ENCODE results near the gene MUC21.

MUC21 gene

DNA sequence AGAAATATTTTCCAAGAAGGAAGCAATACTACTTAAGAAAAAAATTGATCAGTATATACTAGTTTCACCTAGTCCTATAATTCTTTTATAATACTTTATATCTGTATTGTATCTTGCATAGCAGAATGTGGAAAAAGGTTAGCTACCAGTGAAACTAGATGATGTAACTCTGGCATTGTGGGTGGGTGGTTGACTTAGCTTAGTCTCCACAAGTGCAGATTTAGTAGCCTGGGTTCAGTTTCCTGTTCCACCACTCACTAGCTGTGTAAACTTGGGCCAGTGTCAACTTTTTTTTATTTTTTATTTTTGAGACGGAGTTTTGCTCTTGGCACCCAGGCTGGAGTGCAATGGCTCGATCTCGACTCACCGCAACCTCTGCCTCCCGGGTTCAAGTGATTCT is 2.0 kb downstream of the MUC21 start:
- H4K8ac ChIP-seq (ENCODE audit: low read depth, low read length) = no peak overlapping the region
- H3K18ac ChIP-seq (ENCODE audit: low read length) = no peak overlapping the region
- no peaks in the 10 kb centered on the region for H3K27me3 ChIP-seq (ENCODE audit: insufficient read depth, low read length)

DNA sequence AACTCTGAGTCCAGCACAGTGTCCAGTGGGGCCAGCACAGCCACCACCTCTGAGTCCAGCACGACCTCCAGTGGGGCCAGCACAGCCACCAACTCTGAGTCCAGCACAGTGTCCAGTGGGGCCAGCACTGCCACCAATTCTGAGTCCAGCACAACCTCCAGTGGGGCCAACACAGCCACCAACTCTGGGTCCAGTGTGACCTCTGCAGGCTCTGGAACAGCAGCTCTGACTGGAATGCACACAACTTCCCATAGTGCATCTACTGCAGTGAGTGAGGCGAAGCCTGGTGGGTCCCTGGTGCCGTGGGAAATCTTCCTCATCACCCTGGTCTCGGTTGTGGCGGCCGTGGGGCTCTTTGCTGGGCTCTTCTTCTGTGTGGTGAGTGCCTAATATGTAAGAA is 3.8 kb downstream of the MUC21 start:
- no peak overlapping the region for H2BK12ac ChIP-seq (ENCODE audit: low read length)
- H3K27me3 ChIP-seq (ENCODE audit: insufficient read depth, low read length) = no peaks in the 10 kb centered on the region
- H2BK5ac ChIP-seq (ENCODE audit: low read depth, low read length, poor library complexity) = no peak overlapping the region
- no peak overlapping the region for H3K27ac ChIP-seq (ENCODE audit: low read depth, low read length)
- WGBS (ENCODE audit: extremely low coverage, insufficient coverage, insufficient read length) = no CpG with 5 or more reads among the region's 6 CpGs
- H2AK5ac ChIP-seq (ENCODE audit: low read length) = no peak overlapping the region
- peaks cover 2% of the 10 kb centered on the region for H3K79me1 ChIP-seq (ENCODE audit: low read length)
- DNase-seq = no peak
- H4K12ac ChIP-seq (ENCODE audit: low read depth, low read length) = no peak overlapping the region
- H2AFZ ChIP-seq (ENCODE audit: insufficient read depth, low read length, poor library complexity) = no peak overlapping the region
- no peak overlapping the region for H3K23ac ChIP-seq (ENCODE audit: low read length)
- no peak overlapping the region for H4K91ac ChIP-seq (ENCODE audit: low read depth, low read length)
- no peak overlapping the region for H4K8ac ChIP-seq (ENCODE audit: low read depth, low read length)
- no peak overlapping the region for H3K18ac ChIP-seq (ENCODE audit: low read length)
- H3K14ac ChIP-seq (ENCODE audit: low read length) = no peak overlapping the region
- H3K9ac ChIP-seq (ENCODE audit: low read length) = no peak overlapping the region
- no peaks in the 10 kb centered on the region for H3K9me3 ChIP-seq (ENCODE audit: insufficient read depth, low read depth, low read length)
- no peak overlapping the region for H3K4me3 ChIP-seq (ENCODE audit: low read depth, low read length)
- no peak overlapping the region for H3K4ac ChIP-seq (ENCODE audit: low read depth, low read length)
- peaks cover 8 to 13% of the 10 kb centered on the region in 2 experiments for H3K4me1 ChIP-seq (ENCODE audit: control insufficient read depth in 1 of 2, insufficient read depth in 2 of 2, low read length in 2 of 2)
- H3K79me2 ChIP-seq (ENCODE audit: control insufficient read depth, insufficient read depth, low read length, poor library complexity) = no peaks in the 10 kb centered on the region
- H3K4me2 ChIP-seq (ENCODE audit: low read length) = no peak overlapping the region
- no peaks in the 10 kb centered on the region for H3K36me3 ChIP-seq (ENCODE audit: control insufficient read depth in 1 of 2, insufficient read depth in 2 of 2, low read length in 2 of 2)
- H2BK120ac ChIP-seq (ENCODE audit: insufficient read depth, low read length, poor library complexity) = no peak overlapping the region

More for the DNA sequence above, 2.0 kb downstream of the MUC21 start:
- Histone ChIP-seq H2BK5ac (ENCODE audit: low read depth, low read length, poor library complexity) (no peak overlapping the region), H3K4me1 (ENCODE audit: control insufficient read depth in 1 of 2, insufficient read depth in 2 of 2, low read length in 2 of 2) (peaks cover 9 to 17% of the 10 kb centered on the region in 2 experiments), H3K23ac (ENCODE audit: low read length) (no peak overlapping the region), H4K12ac (ENCODE audit: low read depth, low read length) (no peak overlapping the region), H2BK12ac (ENCODE audit: low read length) (no peak overlapping the region), H3K36me3 (ENCODE audit: control insufficient read depth in 1 of 2, insufficient read depth in 2 of 2, low read length in 2 of 2) (no peaks in the 10 kb centered on the region), H3K4me2 (ENCODE audit: low read length) (no peak overlapping the region), H2BK120ac (ENCODE audit: insufficient read depth, low read length, poor library complexity) (no peak overlapping the region), H3K27ac (ENCODE audit: low read depth, low read length) (no peak overlapping the region), H2AK5ac (ENCODE audit: low read length) (no peak overlapping the region), H3K79me1 (ENCODE audit: low read length) (peaks cover 2% of the 10 kb centered on the region), H3K4ac (ENCODE audit: low read depth, low read length) (no peak overlapping the region), H3K79me2 (ENCODE audit: control insufficient read depth, insufficient read depth, low read length, poor library complexity) (no peaks in the 10 kb centered on the region), H3K9me3 (ENCODE audit: insufficient read depth, low read depth, low read length) (no peaks in the 10 kb centered on the region), H3K14ac (ENCODE audit: low read length) (no peak overlapping the region), H3K9ac (ENCODE audit: low read length) (no peak overlapping the region), H3K4me3 (ENCODE audit: low read depth, low read length) (no peak overlapping the region), H2AFZ (ENCODE audit: insufficient read depth, low read length, poor library complexity) (no peak overlapping the region), H4K91ac (ENCODE audit: low read depth, low read length) (no peak overlapping the region)
- DNase-seq = no peak
- no CpG with 5 or more reads among the region's 5 CpGs for whole genome bisulfite sequencing (ENCODE audit: extremely low coverage, insufficient coverage, insufficient read length)

- H3K23ac ChIP-seq (ENCODE audit: low read length) = no peak overlapping the region
- no peak overlapping the region for H3K9ac ChIP-seq (ENCODE audit: low read length)
- H3K4me3 ChIP-seq (ENCODE audit: low read depth, low read length) = no peak overlapping the region
- no peak overlapping the region for H2BK5ac ChIP-seq (ENCODE audit: low read depth, low read length, poor library complexity)
- H3K79me2 ChIP-seq (ENCODE audit: control insufficient read depth, insufficient read depth, low read length, poor library complexity) = no peaks in the 10 kb centered on the region
- no peak overlapping the region for H2BK120ac ChIP-seq (ENCODE audit: insufficient read depth, low read length, poor library complexity)
- H3K18ac ChIP-seq (ENCODE audit: low read length) = no peak overlapping the region
- DNase-seq = peak; percentile 97 to 99
- no peaks in the 10 kb centered on the region for H3K36me3 ChIP-seq (ENCODE audit: control insufficient read depth in 1 of 2, insufficient read depth in 2 of 2, low read length in 2 of 2)
- H3K4me1 ChIP-seq (ENCODE audit: control insufficient read depth in 1 of 2, insufficient read depth in 2 of 2, low read length in 2 of 2) = peaks cover 7 to 12% of the 10 kb centered on the region in 2 experiments
- no peak overlapping the region for H4K12ac ChIP-seq (ENCODE audit: low read depth, low read length)
- no peak overlapping the region for H3K14ac ChIP-seq (ENCODE audit: low read length)
- peaks cover 2% of the 10 kb centered on the region for H3K79me1 ChIP-seq (ENCODE audit: low read length)
- no peak overlapping the region for H2AFZ ChIP-seq (ENCODE audit: insufficient read depth, low read length, poor library complexity)
- no peak overlapping the region for H2AK5ac ChIP-seq (ENCODE audit: low read length)
- no peaks in the 10 kb centered on the region for H3K9me3 ChIP-seq (ENCODE audit: insufficient read depth, low read depth, low read length)
- WGBS (ENCODE audit: extremely low coverage, insufficient coverage, insufficient read length) = no CpG with 5 or more reads among the region's 9 CpGs
- peak overlapping the region; percentile 32 for H2BK12ac ChIP-seq (ENCODE audit: low read length)
- no peaks in the 10 kb centered on the region for H3K27me3 ChIP-seq (ENCODE audit: insufficient read depth, low read length)
- H3K4ac ChIP-seq (ENCODE audit: low read depth, low read length) = no peak overlapping the region
- no peak overlapping the region for H3K27ac ChIP-seq (ENCODE audit: low read depth, low read length)
- H3K4me2 ChIP-seq (ENCODE audit: low read length) = no peak overlapping the region
- no peak overlapping the region for H4K91ac ChIP-seq (ENCODE audit: low read depth, low read length)
- H4K8ac ChIP-seq (ENCODE audit: low read depth, low read length) = no peak overlapping the region
These were observed 4.8 kb downstream of the MUC21 start for GRCh38 chr6:30988209-30988825.

GRCh38 chr6:30990422-30991086 is 7.0 kb downstream of the MUC21 start:
- Histone ChIP-seq H4K91ac (ENCODE audit: low read depth, low read length) (no peak overlapping the region), H3K79me2 (ENCODE audit: control insufficient read depth, insufficient read depth, low read length, poor library complexity) (no peaks in the 10 kb centered on the region), H2BK12ac (ENCODE audit: low read length) (peak overlapping the region; percentile 45), H3K27me3 (ENCODE audit: insufficient read depth, low read length) (no peaks in the 10 kb centered on the region), H2BK5ac (ENCODE audit: low read depth, low read length, poor library complexity) (no peak overlapping the region), H3K79me1 (ENCODE audit: low read length) (peaks cover 2% of the 10 kb centered on the region), H3K23ac (ENCODE audit: low read length) (no peak overlapping the region), H3K4me3 (ENCODE audit: low read depth, low read length) (no peak overlapping the region), H2BK120ac (ENCODE audit: insufficient read depth, low read length, poor library complexity) (no peak overlapping the region), H4K8ac (ENCODE audit: low read depth, low read length) (no peak overlapping the region), H3K4ac (ENCODE audit: low read depth, low read length) (no peak overlapping the region), H3K9ac (ENCODE audit: low read length) (no peak overlapping the region), H3K36me3 (ENCODE audit: control insufficient read depth in 1 of 2, insufficient read depth in 2 of 2, low read length in 2 of 2) (no peaks in the 10 kb centered on the region), H3K14ac (ENCODE audit: low read length) (no peak overlapping the region), H2AFZ (ENCODE audit: insufficient read depth, low read length, poor library complexity) (no peak overlapping the region), H3K18ac (ENCODE audit: low read length) (no peak overlapping the region), H2AK5ac (ENCODE audit: low read length) (no peak overlapping the region), H3K9me3 (ENCODE audit: insufficient read depth, low read depth, low read length) (no peaks in the 10 kb centered on the region), H3K27ac (ENCODE audit: low read depth, low read length) (no peak overlapping the region), H3K4me1 (ENCODE audit: control insufficient read depth in 1 of 2, insufficient read depth in 2 of 2, low read length in 2 of 2) (peaks cover 7 to 12% of the 10 kb centered on the region in 2 experiments), H3K4me2 (ENCODE audit: low read length) (no peak overlapping the region), H4K12ac (ENCODE audit: low read depth, low read length) (no peak overlapping the region)
- DNase-seq = peak in 1 of 2 donors; percentile 23
- no CpG with 5 or more reads among the region's 8 CpGs for WGBS (ENCODE audit: extremely low coverage, insufficient coverage, insufficient read length)
